ENCODE measurements around the gene ACACB. TPM values are rescaled to one million over a fixed set of nuclear protein-coding genes. Genes with fewer than 3 reads are reported as not detected.

The ACACB gene
- total RNA-seq, 2 donors from 2014 or later = 6.8 to 12.7 TPM

GRCh38 chr12:109105176-109105575 lies 11.2 kb upstream of the ACACB start:
- no peaks in the 10 kb centered on the region for H3K9me3 ChIP-seq (ENCODE audit: control insufficient read depth, low read length)
- no peak for TF ChIP-seq CTCF (conservative IDR thresholded peaks at IDR 0.05)
- no peak overlapping the region for H3K27ac ChIP-seq (ENCODE audit: low read depth, low read length)
- no peak for DNase-seq
- Mint-ChIP-seq H3K27me3 (ENCODE audit: insufficient read depth) (no peaks in the 10 kb centered on the region), H3K4me1 (peaks cover under 1% of the 10 kb centered on the region), H3K36me3 (ENCODE audit: low read depth) (peaks cover 71% of the 10 kb centered on the region), H3K27ac (no peak overlapping the region), H3K4me3 (no peak overlapping the region), H3K9me3 (no peaks in the 10 kb centered on the region)
- H3K27me3 ChIP-seq (ENCODE audit: control insufficient read depth, insufficient read depth, low read length, poor library complexity, severe bottlenecking) = no peaks in the 10 kb centered on the region
- WGBS, 2 experiments (ENCODE audit: insufficient coverage in 1 of 2, insufficient read length in 1 of 2) = 94 to 96% methylated on average over 5 of the region's 5 CpGs
- H3K36me3 ChIP-seq (ENCODE audit: control insufficient read depth, insufficient read depth, low read length) = peaks cover 81% of the 10 kb centered on the region
- no peak overlapping the region for H3K9ac ChIP-seq (ENCODE audit: extremely low read depth, low read length, poor library complexity, severe bottlenecking)
- H3K4me3 ChIP-seq (ENCODE audit: low read length) = no peak overlapping the region
- no peaks in the 10 kb centered on the region for H3K4me1 ChIP-seq (ENCODE audit: control insufficient read depth, insufficient read depth, low read length)

GRCh38 chr12:109109746-109110350 lies 6.5 kb upstream of the ACACB start:
- no peaks in the 10 kb centered on the region for H3K9me3 Mint-ChIP-seq
- H3K4me1 Mint-ChIP-seq = peaks cover 6% of the 10 kb centered on the region
- no peak overlapping the region for H3K4me3 Mint-ChIP-seq
- no peaks in the 10 kb centered on the region for H3K9me3 ChIP-seq (ENCODE audit: control insufficient read depth, low read length)
- H3K27me3 ChIP-seq (ENCODE audit: control insufficient read depth, insufficient read depth, low read length, poor library complexity, severe bottlenecking) = no peaks in the 10 kb centered on the region
- WGBS, 2 experiments (ENCODE audit: insufficient coverage in 1 of 2, insufficient read length in 1 of 2) = 95 to 100% methylated on average over 5 to 6 of the region's 6 CpGs
- H3K36me3 Mint-ChIP-seq (ENCODE audit: low read depth) = peaks cover 44% of the 10 kb centered on the region
- no peak overlapping the region for H3K4me3 ChIP-seq (ENCODE audit: low read length)
- H3K36me3 ChIP-seq (ENCODE audit: control insufficient read depth, insufficient read depth, low read length) = peaks cover 43% of the 10 kb centered on the region
- no peaks in the 10 kb centered on the region for H3K4me1 ChIP-seq (ENCODE audit: control insufficient read depth, insufficient read depth, low read length)
- H3K27ac Mint-ChIP-seq = peak overlapping the region; percentile 46
- no peak overlapping the region for H3K9ac ChIP-seq (ENCODE audit: extremely low read depth, low read length, poor library complexity, severe bottlenecking)
- no peaks in the 10 kb centered on the region for H3K27me3 Mint-ChIP-seq (ENCODE audit: insufficient read depth)
- no peak for DNase-seq
- TF ChIP-seq CTCF (conservative IDR thresholded peaks at IDR 0.05) = no peak
- peak overlapping the region; percentile 8 for H3K27ac ChIP-seq (ENCODE audit: low read depth, low read length)

DNA sequence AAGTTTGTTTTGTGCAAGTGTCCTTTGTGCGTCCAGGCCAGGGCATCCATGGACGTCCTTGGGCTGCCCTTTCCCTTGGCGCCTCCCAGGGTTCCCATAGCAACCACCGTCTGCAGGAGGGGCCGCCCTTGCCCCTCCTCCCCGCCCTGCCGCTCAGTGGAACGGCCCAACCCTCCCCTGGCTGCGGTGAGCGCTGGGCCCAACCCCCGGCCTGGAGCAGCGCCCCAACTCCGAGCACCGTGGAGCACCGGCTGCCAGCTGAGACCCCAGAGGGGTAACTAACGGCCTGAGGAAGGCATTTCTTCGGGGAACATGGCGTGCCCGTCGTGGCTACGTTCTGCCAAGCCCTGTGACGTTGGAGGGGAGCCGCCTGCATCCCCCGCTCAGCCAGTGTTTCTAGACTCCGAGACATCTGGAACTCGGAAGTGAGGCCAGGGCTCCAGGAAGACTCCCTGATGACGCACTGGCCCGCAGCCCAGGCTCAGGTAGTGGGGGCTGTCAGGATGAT lies 5.3 kb upstream of the ACACB start:
- no peak overlapping the region for H3K4me3 ChIP-seq (ENCODE audit: low read length)
- WGBS, 2 experiments (ENCODE audit: insufficient coverage in 1 of 2, insufficient read length in 1 of 2) = 41 to 43% methylated on average over 16 to 28 of the region's 28 CpGs
- peak overlapping the region; percentile 38 for H3K4me3 Mint-ChIP-seq

More for the DNA sequence above, 5.3 kb upstream of the ACACB start:
- Histone ChIP-seq H3K27me3 (ENCODE audit: control insufficient read depth, insufficient read depth, low read length, poor library complexity, severe bottlenecking) (no peaks in the 10 kb centered on the region), H3K27ac (ENCODE audit: low read depth, low read length) (peak overlapping the region; percentile 88), H3K9ac (ENCODE audit: extremely low read depth, low read length, poor library complexity, severe bottlenecking) (no peak overlapping the region), H3K4me1 (ENCODE audit: control insufficient read depth, insufficient read depth, low read length) (peaks cover 6% of the 10 kb centered on the region), H3K36me3 (ENCODE audit: control insufficient read depth, insufficient read depth, low read length) (peaks cover 32% of the 10 kb centered on the region), H3K9me3 (ENCODE audit: control insufficient read depth, low read length) (no peaks in the 10 kb centered on the region)
- Mint-ChIP-seq H3K4me1 (peaks cover 13% of the 10 kb centered on the region), H3K9me3 (no peaks in the 10 kb centered on the region), H3K36me3 (ENCODE audit: low read depth) (peaks cover 35% of the 10 kb centered on the region), H3K27ac (peak overlapping the region; percentile 46), H3K27me3 (ENCODE audit: insufficient read depth) (no peaks in the 10 kb centered on the region)
- no peak for TF ChIP-seq CTCF (conservative IDR thresholded peaks at IDR 0.05)
- peak; percentile 94 for DNase-seq
